ENCODE data around the gene NPM1. TPM values are rescaled to one million over a fixed set of nuclear protein-coding genes. Genes with fewer than 3 reads are reported as not detected.

NPM1 gene
- total and polyA plus RNA-seq, 4 experiments from 2014 or later, result 595 to 892 (median 817) TPM

DNA sequence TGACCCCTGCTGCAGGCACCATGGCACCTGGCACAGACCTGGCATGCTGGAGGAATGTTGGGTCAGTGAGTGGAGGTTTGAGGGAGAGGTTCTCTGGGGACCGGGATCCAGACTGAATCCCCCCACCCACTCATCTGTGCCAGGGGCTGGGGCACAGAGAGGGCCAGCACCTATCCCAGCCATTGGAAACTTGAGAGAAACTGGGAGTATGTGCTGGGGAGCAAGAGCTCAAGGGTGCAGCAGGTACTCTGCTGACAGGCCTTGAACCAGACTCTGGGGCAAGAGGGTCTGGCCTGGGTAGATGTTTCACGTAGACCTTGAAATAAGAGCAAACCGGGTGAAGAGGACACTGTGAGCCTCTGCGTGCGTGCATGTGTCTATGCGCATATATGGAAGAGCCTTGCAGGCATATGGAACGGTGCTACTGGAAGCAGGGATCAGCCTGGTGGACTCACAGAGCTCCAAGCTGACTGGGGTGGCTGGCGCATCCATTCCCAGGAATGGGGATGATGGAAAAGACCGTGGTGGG lies 40.6 kb downstream of the NPM1 start:
- Mint-ChIP-seq H3K36me3 (no peaks in the 10 kb centered on the region), H3K9me3 (no peaks in the 10 kb centered on the region), H3K27ac (no peak overlapping the region), H3K4me3 (no peak overlapping the region), H3K4me1 (no peaks in the 10 kb centered on the region), H3K27me3 (no peaks in the 10 kb centered on the region)
- no peaks in the 10 kb centered on the region for H3K4me1 ChIP-seq (ENCODE audit: insufficient read depth, low read length)
- no peaks in the 10 kb centered on the region for H3K36me3 ChIP-seq (ENCODE audit: insufficient read depth, low read length)
- DNase-seq, result no peak
- no peak overlapping the region for H3K27ac ChIP-seq (ENCODE audit: low read depth, low read length)
- intact Hi-C loops (cut with micrococcal nuclease), result no loop called here
- ChIA-PET CTCF (ENCODE audit: partially characterized antibody) (no interaction called here), POLR2A (ENCODE audit: partially characterized antibody) (no interaction called here)
- H3K9me3 ChIP-seq (ENCODE audit: control insufficient read depth in 1 of 2, low read length in 2 of 2), result no peaks in the 10 kb centered on the region
- no peaks in the 10 kb centered on the region for H3K27me3 ChIP-seq (ENCODE audit: insufficient read depth, low read length)
- H3K4me3 ChIP-seq (ENCODE audit: low read length in 2 of 2), result no peak overlapping the region

DNA sequence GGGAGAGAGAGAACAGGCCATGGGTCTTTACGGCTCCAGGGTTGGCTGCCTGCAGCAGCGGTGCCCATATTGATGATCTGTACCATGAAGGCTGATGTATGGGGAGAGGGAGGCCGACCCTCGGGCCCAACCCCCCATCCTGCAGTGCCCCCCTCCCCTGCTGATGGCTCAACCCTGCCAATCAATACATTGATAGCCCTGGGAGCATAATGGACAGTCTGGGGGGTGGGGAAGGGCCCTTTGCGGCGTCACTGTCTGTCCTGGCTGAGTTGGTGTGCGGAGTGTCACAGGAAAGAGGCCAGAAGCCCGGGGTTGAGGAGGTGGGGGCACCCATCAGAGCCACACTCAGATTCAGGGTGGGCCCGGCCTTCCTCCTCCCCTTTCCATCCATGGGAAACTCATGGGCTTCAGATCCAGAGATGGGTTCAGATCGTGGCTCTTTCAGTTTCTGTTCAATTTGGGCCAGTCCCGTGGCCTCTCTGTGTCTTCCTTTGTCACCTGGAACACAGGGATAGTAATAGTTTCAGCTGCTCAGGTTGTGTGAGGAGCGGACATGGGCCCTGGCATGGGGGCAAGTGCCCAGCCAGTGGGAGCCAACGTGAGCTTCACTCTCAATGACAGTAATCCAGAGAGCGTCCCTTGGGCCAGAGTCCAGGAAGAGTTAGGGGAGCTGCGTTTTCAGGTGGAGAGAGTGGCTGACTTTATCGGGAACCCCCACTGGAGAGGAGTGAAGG lies 41.3 kb downstream of the NPM1 start:
- POLR2A ChIA-PET (ENCODE audit: partially characterized antibody), result no interaction called here
- Mint-ChIP-seq H3K27me3 (no peaks in the 10 kb centered on the region), H3K9me3 (no peaks in the 10 kb centered on the region), H3K27ac (no peak overlapping the region), H3K4me3 (no peak overlapping the region), H3K4me1 (no peaks in the 10 kb centered on the region), H3K36me3 (no peaks in the 10 kb centered on the region)
- no peak for DNase-seq
- H3K9me3 ChIP-seq (ENCODE audit: control insufficient read depth in 1 of 2, low read length in 2 of 2), result no peaks in the 10 kb centered on the region
- H3K27ac ChIP-seq (ENCODE audit: low read depth, low read length), result no peak overlapping the region
- H3K4me1 ChIP-seq (ENCODE audit: insufficient read depth, low read length), result no peaks in the 10 kb centered on the region
- intact Hi-C loops (cut with micrococcal nuclease), result no loop called here
- no peaks in the 10 kb centered on the region for H3K36me3 ChIP-seq (ENCODE audit: insufficient read depth, low read length)
- CTCF ChIA-PET (ENCODE audit: partially characterized antibody), result no interaction called here
- no peak overlapping the region for H3K4me3 ChIP-seq (ENCODE audit: low read length in 2 of 2)
- H3K27me3 ChIP-seq (ENCODE audit: insufficient read depth, low read length), result no peaks in the 10 kb centered on the region

DNA sequence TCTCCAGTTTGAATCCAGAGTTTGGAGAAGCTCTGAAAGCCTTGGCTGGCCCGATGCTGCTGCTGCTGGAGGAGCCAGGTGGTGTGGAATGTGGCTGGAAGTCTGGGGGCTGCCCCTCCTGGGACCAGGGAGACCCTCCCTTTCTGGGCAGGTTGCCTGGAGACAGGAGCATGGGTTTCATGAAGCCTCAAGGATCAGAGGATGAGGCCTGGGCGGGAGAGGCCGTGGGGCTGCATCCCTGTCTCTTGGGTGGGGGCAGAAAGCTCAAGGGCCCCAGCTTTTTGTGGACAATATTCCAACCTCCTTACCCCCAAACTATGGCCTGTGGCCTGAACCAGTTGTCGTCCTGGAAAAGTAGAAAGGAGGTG lies 41.9 kb downstream of the NPM1 start:
- H3K9me3 Mint-ChIP-seq, result no peaks in the 10 kb centered on the region
- H3K27me3 ChIP-seq (ENCODE audit: insufficient read depth, low read length), result no peaks in the 10 kb centered on the region
- H3K9me3 ChIP-seq (ENCODE audit: control insufficient read depth in 1 of 2, low read length in 2 of 2), result no peaks in the 10 kb centered on the region
- no peak overlapping the region for H3K27ac ChIP-seq (ENCODE audit: low read depth, low read length)
- no peaks in the 10 kb centered on the region for H3K27me3 Mint-ChIP-seq
- H3K27ac Mint-ChIP-seq, result no peak overlapping the region
- H3K4me3 ChIP-seq (ENCODE audit: low read length in 2 of 2), result no peak overlapping the region
- H3K4me1 Mint-ChIP-seq, result no peaks in the 10 kb centered on the region
- H3K4me1 ChIP-seq (ENCODE audit: insufficient read depth, low read length), result no peaks in the 10 kb centered on the region
- no peak overlapping the region for H3K4me3 Mint-ChIP-seq
- no peaks in the 10 kb centered on the region for H3K36me3 ChIP-seq (ENCODE audit: insufficient read depth, low read length)
- H3K36me3 Mint-ChIP-seq, result no peaks in the 10 kb centered on the region
- ChIA-PET POLR2A (ENCODE audit: partially characterized antibody) (no interaction called here), CTCF (ENCODE audit: partially characterized antibody) (no interaction called here)
- intact Hi-C loops (cut with micrococcal nuclease), result no loop called here
- DNase-seq, result no peak

DNA sequence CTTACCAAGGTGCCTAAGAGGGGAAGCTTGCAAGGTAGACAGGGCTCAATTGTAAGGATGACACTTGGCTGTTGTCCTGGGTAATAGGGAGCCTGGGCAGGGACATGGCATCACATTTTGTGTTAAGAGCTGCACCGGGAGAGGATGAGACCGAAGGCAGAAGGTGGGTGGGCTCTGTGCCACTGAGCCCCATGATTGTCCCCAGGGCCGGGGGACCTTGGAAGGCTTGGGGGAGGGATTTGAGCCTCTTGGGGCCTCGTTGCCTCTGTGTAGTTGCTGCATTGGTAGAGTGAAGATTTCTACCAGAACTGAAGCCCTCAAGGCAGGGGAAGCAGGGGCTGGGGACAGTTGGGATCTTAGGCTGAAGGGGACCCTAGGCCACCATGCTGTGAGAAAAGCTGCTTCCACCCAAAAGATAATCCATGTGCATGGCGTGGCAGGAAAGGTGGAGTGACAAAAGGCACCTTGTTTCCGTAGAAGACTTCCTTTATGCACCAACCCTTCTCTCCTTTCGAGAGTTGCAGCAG lies 43.7 kb downstream of the NPM1 start:
- Histone ChIP-seq H3K9me3 (ENCODE audit: control insufficient read depth in 1 of 2, low read length in 2 of 2) (no peaks in the 10 kb centered on the region), H3K36me3 (ENCODE audit: insufficient read depth, low read length) (no peaks in the 10 kb centered on the region), H3K4me3 (ENCODE audit: low read length in 2 of 2) (no peak overlapping the region), H3K27ac (ENCODE audit: low read depth, low read length) (no peak overlapping the region), H3K27me3 (ENCODE audit: insufficient read depth, low read length) (no peaks in the 10 kb centered on the region), H3K4me1 (ENCODE audit: insufficient read depth, low read length) (no peaks in the 10 kb centered on the region)
- Mint-ChIP-seq H3K9me3 (no peaks in the 10 kb centered on the region), H3K27ac (no peak overlapping the region), H3K27me3 (no peaks in the 10 kb centered on the region), H3K4me1 (no peaks in the 10 kb centered on the region), H3K36me3 (no peaks in the 10 kb centered on the region), H3K4me3 (no peak overlapping the region)
- intact Hi-C loops (cut with micrococcal nuclease), result no loop called here
- POLR2A ChIA-PET (ENCODE audit: partially characterized antibody), result no interaction called here
- no peak for DNase-seq
- CTCF ChIA-PET (ENCODE audit: partially characterized antibody), result no interaction called here

DNA sequence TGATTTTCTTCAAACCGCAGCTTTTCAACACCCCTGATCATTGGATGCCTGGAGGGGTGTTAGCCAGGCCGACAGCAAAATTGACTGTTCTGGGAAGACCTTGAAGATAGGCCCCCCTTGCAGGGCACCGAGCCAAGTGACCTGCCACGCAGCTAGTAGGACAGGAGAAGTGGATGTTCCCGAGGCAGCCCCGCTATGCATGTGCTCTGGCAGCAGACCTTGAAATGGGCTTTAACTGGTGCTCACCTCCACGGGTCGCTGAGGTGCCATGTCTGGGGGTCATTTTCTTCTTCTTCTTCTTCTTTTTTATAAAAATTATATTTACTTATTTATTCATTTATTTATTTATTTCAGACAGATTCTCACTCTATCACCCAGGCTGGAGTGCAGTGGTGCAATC lies 44.4 kb downstream of the NPM1 start:
- no peak overlapping the region for H3K27ac ChIP-seq (ENCODE audit: low read depth, low read length)
- no peaks in the 10 kb centered on the region for H3K27me3 Mint-ChIP-seq
- no peaks in the 10 kb centered on the region for H3K27me3 ChIP-seq (ENCODE audit: insufficient read depth, low read length)
- POLR2A ChIA-PET (ENCODE audit: partially characterized antibody), result no interaction called here
- no peak overlapping the region for H3K4me3 Mint-ChIP-seq
- no peaks in the 10 kb centered on the region for H3K36me3 ChIP-seq (ENCODE audit: insufficient read depth, low read length)
- no peaks in the 10 kb centered on the region for H3K9me3 ChIP-seq (ENCODE audit: control insufficient read depth in 1 of 2, low read length in 2 of 2)
- no peak for DNase-seq
- no peak overlapping the region for H3K27ac Mint-ChIP-seq
- H3K4me1 Mint-ChIP-seq, result no peaks in the 10 kb centered on the region
- no peaks in the 10 kb centered on the region for H3K4me1 ChIP-seq (ENCODE audit: insufficient read depth, low read length)
- no peak overlapping the region for H3K4me3 ChIP-seq (ENCODE audit: low read length in 2 of 2)
- CTCF ChIA-PET (ENCODE audit: partially characterized antibody), result no interaction called here
- intact Hi-C loops (cut with micrococcal nuclease), result no loop called here
- H3K36me3 Mint-ChIP-seq, result no peaks in the 10 kb centered on the region
- H3K9me3 Mint-ChIP-seq, result no peaks in the 10 kb centered on the region

DNA sequence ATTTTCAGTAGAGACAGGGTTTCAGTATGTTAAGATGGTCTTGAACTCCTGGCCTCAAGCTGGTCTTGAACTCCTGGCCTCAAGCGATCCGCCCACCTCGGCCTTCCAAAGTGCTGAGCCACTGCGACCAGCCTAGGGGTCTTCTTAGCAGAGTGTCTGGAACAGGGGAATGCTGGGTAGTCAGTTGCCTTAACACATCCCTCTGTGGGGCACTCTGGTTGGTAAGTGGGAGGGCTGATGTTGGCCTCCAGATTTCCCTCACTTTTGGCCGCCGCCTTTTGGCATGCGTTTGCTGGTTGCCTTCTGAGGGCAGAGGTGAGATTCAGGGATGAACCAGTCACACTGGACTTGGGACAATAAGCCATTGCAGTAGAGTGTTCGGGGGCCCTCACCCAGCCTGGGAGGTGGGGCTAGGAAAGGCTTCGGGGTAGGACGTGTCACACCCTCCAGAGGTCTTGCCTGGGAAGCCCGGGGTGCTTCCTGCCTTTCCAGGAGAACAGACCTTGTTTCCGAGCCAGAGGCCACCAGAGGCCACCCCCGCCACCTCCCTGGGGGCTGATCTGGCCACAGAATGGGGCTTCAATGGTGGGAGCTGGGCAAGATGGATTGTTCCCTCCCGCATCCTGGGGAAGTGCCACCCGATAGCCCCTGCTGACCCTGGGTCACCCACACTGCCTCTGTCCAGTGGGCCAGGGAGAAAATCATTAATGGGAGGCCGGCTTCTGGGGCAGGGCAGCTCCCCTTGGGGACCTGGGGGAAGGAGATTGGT lies 45.1 kb downstream of the NPM1 start:
- Histone ChIP-seq H3K36me3 (ENCODE audit: insufficient read depth, low read length) (no peaks in the 10 kb centered on the region), H3K27me3 (ENCODE audit: insufficient read depth, low read length) (no peaks in the 10 kb centered on the region), H3K4me3 (ENCODE audit: low read length in 2 of 2) (no peak overlapping the region), H3K4me1 (ENCODE audit: insufficient read depth, low read length) (no peaks in the 10 kb centered on the region), H3K9me3 (ENCODE audit: control insufficient read depth in 1 of 2, low read length in 2 of 2) (no peaks in the 10 kb centered on the region), H3K27ac (ENCODE audit: low read depth, low read length) (no peak overlapping the region)
- H3K9me3 Mint-ChIP-seq, result no peaks in the 10 kb centered on the region
- no peak overlapping the region for H3K4me3 Mint-ChIP-seq
- CTCF ChIA-PET (ENCODE audit: partially characterized antibody), result no interaction called here
- no peaks in the 10 kb centered on the region for H3K27me3 Mint-ChIP-seq
- H3K27ac Mint-ChIP-seq, result no peak overlapping the region
- intact Hi-C loops (cut with micrococcal nuclease), result no loop called here
- no peaks in the 10 kb centered on the region for H3K4me1 Mint-ChIP-seq
- no peaks in the 10 kb centered on the region for H3K36me3 Mint-ChIP-seq
- POLR2A ChIA-PET (ENCODE audit: partially characterized antibody), result no interaction called here
- DNase-seq, result no peak

DNA sequence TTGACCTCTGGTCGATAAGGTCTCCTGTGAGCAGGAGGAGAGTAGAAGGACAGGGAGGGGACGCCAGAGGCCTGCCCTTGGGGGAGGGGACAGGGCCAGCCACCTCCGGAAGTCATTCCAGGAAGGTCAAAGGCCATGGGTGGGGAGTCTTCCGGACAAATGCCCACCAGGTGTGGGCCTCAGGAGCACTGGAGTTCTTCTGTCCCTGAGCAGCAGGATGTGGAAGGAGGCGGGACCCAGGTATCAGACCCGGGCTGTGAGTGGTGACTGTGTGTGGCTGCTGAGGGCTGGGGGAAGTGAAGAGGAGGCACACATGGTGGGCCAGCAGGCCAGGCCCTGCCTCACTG lies 45.7 kb downstream of the NPM1 start:
- ChIA-PET POLR2A (ENCODE audit: partially characterized antibody) (no interaction called here), CTCF (ENCODE audit: partially characterized antibody) (no interaction called here)
- Mint-ChIP-seq H3K4me1 (no peaks in the 10 kb centered on the region), H3K27ac (no peak overlapping the region), H3K36me3 (no peaks in the 10 kb centered on the region), H3K4me3 (no peak overlapping the region), H3K9me3 (no peaks in the 10 kb centered on the region), H3K27me3 (no peaks in the 10 kb centered on the region)
- Histone ChIP-seq H3K27ac (ENCODE audit: low read depth, low read length) (no peak overlapping the region), H3K27me3 (ENCODE audit: insufficient read depth, low read length) (no peaks in the 10 kb centered on the region), H3K36me3 (ENCODE audit: insufficient read depth, low read length) (no peaks in the 10 kb centered on the region), H3K4me3 (ENCODE audit: low read length in 2 of 2) (no peak overlapping the region), H3K4me1 (ENCODE audit: insufficient read depth, low read length) (no peaks in the 10 kb centered on the region), H3K9me3 (ENCODE audit: control insufficient read depth in 1 of 2, low read length in 2 of 2) (no peaks in the 10 kb centered on the region)
- intact Hi-C loops (cut with micrococcal nuclease), result no loop called here
- DNase-seq, result no peak
